D721Med (cell line): Measurements from ENCODE around the gene USP20.

ENCODE experiments used
- DNase-seq: peaks from one replicate; pipeline ENCODE4 v3.0.0; 2011; ENCODE audit warnings: low spot score; ENCODE audit not compliant: insufficient read length
- FAIRE-seq: peaks from 2 replicates; lab custom pipeline; 2011; peaks lifted over from hg19 to GRCh38; lab: Jason Lieb, UNC
- TF ChIP-seq, protein P1 (sequence below): IDR thresholded peaks from 2 replicates; pipeline ENCODE4 v1.5.1; 2012; ENCODE audit warnings: mild to moderate bottlenecking, control low read depth; ENCODE audit not compliant: insufficient read depth; ENCODE audit errors: missing control alignments

The USP20 gene

DNA sequence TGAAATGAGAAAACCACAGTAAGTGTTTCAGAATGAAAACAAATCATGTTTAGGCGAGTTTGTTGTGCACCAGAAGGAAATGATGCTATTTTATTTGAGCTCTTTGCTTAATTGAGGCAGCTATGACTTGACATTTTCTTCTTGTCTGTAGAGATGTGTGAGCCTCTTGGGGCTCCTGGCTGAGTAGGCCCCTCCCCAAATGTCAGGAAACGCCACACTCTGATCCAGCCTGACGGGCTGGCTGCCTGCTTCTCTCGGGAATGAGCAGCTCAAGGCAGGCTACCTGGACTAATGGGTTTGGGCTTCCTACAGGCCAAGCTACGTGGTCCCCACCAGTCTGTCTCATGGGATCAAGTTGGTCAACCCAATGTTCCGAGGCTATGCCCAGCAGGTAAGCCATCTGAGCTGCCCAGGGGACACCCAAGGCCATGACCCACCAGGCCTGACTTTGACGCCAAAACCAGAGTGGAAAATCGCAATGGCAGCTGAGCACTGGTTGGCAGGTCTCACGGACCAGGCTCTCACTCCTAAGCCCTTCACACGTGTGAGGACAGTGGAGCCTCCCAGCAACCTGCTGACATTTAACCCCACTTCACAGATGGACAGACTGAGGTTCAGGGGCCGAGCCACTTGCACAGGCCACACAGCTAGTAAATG lies 29.9 kb downstream of the USP20 start:
- FAIRE-seq (no peak), DNase-seq (no peak)
- TF ChIP-seq, protein P1, sequence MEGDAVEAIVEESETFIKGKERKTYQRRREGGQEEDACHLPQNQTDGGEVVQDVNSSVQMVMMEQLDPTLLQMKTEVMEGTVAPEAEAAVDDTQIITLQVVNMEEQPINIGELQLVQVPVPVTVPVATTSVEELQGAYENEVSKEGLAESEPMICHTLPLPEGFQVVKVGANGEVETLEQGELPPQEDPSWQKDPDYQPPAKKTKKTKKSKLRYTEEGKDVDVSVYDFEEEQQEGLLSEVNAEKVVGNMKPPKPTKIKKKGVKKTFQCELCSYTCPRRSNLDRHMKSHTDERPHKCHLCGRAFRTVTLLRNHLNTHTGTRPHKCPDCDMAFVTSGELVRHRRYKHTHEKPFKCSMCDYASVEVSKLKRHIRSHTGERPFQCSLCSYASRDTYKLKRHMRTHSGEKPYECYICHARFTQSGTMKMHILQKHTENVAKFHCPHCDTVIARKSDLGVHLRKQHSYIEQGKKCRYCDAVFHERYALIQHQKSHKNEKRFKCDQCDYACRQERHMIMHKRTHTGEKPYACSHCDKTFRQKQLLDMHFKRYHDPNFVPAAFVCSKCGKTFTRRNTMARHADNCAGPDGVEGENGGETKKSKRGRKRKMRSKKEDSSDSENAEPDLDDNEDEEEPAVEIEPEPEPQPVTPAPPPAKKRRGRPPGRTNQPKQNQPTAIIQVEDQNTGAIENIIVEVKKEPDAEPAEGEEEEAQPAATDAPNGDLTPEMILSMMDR: no peak

DNA sequence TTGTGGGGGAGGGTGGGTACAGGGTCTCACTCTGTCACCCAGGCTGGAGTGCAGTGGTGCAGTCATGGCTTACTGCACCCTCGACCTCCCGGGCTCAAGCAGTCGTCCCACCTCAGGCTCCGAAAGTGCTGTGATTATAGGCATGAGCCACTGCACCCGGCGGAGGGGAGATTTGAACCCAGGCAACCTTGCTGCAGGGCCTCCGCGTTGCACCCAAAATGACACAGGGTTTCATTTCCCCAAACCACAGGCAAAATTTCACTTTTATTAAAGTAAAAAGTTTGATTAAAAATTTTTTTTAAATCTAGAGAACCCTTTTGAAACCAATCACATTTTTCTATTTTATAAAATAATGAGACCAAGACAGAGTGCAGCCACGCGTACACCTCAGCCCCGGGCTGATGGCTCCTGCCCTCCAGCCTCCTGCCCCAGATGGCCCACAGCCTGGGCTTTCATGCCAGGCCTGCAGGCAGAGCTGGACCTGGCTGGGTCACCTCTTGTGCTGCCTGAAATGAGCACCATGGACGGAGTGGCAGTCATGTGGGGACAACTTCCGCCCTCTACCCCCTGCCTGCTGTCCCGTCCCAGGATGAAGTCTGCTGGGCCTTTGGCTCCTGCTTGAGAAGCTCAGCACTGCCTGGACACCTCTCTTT lies 30.5 kb downstream of the USP20 start:
- no peak for FAIRE-seq
- TF ChIP-seq, protein P1: no peak
- no peak for DNase-seq

DNA sequence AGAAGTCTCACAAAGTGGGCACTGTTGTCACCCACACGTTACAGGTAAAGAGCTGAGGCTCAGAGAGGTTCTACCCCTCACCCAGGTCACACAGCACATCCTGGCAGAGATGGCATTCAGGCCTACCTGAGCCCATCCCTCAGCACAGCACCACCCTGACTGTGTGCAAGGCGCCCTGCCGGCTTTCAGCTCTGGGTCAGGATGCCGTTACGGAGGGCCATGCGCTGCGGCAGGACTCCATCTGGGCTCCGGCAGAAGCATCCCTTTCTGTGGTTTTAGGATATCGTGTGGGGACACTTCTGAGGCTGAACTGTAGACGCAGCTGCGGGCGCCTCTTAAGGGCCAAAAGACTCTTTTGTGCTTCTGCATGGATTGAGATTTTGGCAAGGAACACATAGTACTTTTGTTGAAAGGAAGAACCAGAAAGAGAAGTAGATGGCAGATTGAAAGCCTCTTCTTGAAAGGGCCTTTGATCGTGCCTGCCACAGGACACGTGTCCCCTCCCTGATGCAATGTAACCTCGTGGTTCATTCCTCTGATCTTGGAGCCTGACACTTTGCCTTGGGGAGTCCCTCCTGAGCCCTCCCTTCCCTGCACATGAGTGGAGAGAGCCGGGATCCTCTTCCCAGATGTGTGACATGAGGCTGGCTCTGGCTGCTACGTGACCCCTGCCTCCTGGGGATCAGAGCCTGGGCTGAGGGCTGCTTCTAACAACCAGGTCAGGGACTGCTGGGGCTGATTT lies 31.3 kb downstream of the USP20 start:
- no peak for FAIRE-seq
- TF ChIP-seq, protein P1: no peak
- DNase-seq: no peak

DNA sequence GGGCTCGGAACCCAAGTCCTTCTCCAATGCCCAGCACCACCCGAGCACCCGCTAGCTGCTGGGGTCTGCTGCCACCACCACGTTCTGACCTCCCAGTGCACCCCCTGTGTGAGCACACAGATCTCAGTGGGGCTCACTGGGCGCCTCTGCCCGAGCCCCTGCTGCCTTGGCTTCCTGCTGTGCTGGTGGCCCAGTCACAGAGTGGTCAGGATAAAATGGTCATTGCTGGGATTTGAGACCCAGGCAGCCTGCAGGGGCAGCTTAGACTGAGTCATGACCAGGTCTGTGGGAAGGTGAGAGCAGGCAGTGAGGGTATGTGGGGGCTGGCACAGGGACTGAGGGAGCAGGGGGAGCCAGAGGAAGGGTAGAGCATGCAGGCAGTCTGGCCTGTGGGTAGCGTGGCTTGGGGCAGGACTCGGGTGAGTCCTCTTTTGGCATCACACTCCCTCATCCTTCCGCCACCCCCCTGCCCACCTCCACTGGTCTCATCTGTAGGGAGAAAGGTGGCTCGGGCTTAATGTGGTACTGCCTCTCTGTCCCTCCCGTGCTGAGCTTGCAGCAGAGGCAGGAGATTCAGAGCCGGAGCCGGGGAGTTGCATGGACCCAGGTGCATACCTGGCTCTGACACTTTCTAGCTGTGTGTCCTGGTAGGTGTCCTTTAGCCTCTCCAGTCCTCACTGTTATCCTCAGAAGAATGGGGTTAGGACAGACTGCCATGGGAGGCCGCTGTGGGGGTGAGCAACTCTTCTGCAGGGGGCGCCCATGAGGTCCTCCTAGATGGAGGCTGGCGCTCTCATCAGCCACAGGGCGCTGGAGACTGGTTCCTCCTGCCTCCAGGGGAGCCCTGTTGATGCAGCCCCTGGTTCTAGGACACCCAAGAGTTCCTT lies 32.1 kb downstream of the USP20 start:
- TF ChIP-seq, protein P1: no peak
- FAIRE-seq (no peak), DNase-seq (no peak)

DNA sequence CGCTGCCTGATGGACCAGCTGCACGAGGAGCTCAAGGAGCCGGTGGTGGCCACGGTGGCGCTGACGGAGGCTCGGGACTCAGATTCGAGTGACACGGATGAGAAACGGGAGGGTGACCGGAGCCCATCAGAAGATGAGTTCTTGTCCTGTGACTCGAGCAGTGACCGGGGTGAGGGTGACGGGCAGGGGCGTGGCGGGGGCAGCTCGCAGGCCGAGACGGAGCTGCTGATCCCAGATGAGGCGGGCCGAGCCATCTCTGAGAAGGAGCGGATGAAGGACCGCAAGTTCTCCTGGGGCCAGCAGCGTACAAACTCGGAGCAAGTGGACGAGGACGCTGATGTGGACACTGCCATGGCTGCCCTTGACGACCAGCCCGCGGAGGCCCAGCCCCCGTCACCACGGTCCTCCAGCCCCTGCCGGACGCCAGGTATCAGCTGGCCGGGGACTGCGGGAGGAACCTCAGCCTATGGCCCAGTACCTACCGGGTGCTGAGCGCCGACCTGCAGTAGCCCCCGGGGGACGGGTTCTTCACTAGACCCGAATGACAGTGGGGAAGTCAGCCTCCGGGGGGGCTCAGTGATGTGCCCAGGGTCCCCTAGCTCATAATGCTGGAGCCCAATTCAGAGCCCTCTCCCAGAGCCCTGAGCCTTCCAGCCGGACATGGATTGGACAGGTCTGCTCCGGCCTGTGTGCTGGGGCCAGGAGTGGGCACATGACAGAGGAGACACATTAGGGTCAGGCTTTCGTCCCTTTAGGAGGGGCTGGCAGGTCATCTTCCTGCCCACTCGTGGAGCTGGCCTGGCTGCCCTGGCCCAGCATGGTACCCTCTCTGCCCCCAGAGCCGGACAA lies 33.0 kb downstream of the USP20 start:
- TF ChIP-seq, protein P1: no peak
- FAIRE-seq (no peak), DNase-seq (no peak)

DNA sequence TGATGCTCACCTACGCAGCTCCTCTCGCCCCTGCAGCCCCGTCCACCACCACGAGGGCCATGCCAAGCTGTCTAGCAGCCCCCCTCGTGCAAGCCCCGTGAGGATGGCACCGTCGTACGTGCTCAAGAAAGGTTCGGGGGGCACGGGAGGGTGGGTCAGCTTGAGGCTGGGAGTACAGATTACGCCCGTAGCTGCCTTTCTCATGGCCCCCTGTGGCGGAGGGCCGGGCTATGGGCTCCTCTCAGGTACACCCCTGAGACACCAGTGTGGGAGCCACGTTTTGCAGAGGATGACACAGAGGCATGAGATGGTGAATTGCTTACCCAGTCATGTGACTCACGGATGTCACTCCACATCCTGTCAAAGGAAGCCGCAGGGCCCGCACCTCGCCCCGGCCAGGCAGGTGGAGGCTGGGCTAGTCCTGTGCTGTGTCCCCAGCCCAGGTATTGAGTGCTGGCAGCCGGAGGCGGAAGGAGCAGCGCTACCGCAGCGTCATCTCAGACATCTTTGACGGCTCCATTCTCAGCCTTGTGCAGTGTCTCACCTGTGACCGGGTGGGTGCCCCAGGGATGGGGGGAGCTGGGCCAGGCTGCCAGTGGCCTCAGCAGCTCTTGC lies 33.7 kb downstream of the USP20 start:
- FAIRE-seq: no peak
- DNase-seq: no peak
- TF ChIP-seq, protein P1: no peak
